Dermis blood vessel endothelial cell (primary cell): Measurements from ENCODE around the gene MBOAT2. TPM values are rescaled to one million over a fixed set of nuclear protein-coding genes. Genes with fewer than 3 reads are reported as not detected.

Experiments used
- DNase-seq: peaks from one replicate; pipeline ENCODE4 v3.0.0; 2010
- total RNA-seq: library from RNA; depleted of rRNA; stranded (reverse); fragments of >200 nt; gene quantifications from 2 replicates; pipeline ENCODE4 v1.2.3, GENCODE V29; 2014

The MBOAT2 gene
- total RNA-seq, 1 donor from 2014 or later = 15.0 TPM

- no peak for DNase-seq
These were observed 196.4 kb downstream of the MBOAT2 start for GRCh38 chr2:8806885-8807704.

- DNase-seq = no peak
These were observed 197.9 kb downstream of the MBOAT2 start for GRCh38 chr2:8805278-8806210.

GRCh38 chr2:8803658-8804379 lies 199.7 kb downstream of the MBOAT2 start:
- DNase-seq = peak; percentile 92

- no peak for DNase-seq
These were observed 200.7 kb downstream of the MBOAT2 start for GRCh38 chr2:8802741-8803140.

Other genes starting within 250 kb of the MBOAT2 start
- 69.6 and 71.5 TPM in 2 replicates for gene KIDINS220, start 166.1 kb downstream of the MBOAT2 start, total RNA-seq
- gene ASAP2, start 203.1 kb upstream of the MBOAT2 start, total RNA-seq = 58.0 and 59.6 TPM in 2 replicates